SK-N-SH treated with all-trans-retinoic acid at 6 μM for 48 hours (cell line): ENCODE results near the gene TMEM150B.

Experiments
- ATAC-seq: fragments of 200-7000 bp; cut with Tn5 transposase; 3 replicates; pipeline ENCODE4 v1.9.1; 2020; ENCODE audit warnings: mild to moderate bottlenecking, moderate library complexity
- BACH2 ChIP-seq: fragments of 250-450 bp; sonication (Bioruptor Pico); IDR thresholded peaks from 2 replicates; pipeline ENCODE4 v1.9.0; 2021; ENCODE audit warnings: mild to moderate bottlenecking, borderline replicate concordance
- CSDC2 ChIP-seq: fragments of 250-450 bp; sonication (Bioruptor Pico); IDR thresholded peaks from 2 replicates; pipeline ENCODE4 v1.5.0; 2020; ENCODE audit warnings: mild to moderate bottlenecking, moderate library complexity
- ESRRG ChIP-seq: fragments of 250-450 bp; sonication (Bioruptor Pico); IDR thresholded peaks from 2 replicates; pipeline ENCODE4 v1.6.1; 2021; ENCODE audit warnings: mild to moderate bottlenecking
- GLIS3 ChIP-seq: fragments of 250-450 bp; sonication (Bioruptor Pico); IDR thresholded peaks from 2 replicates; pipeline ENCODE4 v1.5.0; 2020; ENCODE audit warnings: mild to moderate bottlenecking, moderate library complexity
- ISL1 ChIP-seq: fragments of 250-450 bp; sonication (Bioruptor Pico); IDR thresholded peaks from 2 replicates; pipeline ENCODE4 v2.1.2; 2022; ENCODE audit warnings: mild to moderate bottlenecking, moderate library complexity
- OSR1 ChIP-seq: fragments of 250-450 bp; sonication (Bioruptor Pico); IDR thresholded peaks from 2 replicates; pipeline ENCODE4 v1.8.0; 2022; ENCODE audit warnings: moderate library complexity, mild to moderate bottlenecking, inconsistent platforms
- PPARA ChIP-seq: fragments of 250-450 bp; sonication (Bioruptor Pico); IDR thresholded peaks from 2 replicates; pipeline ENCODE4 v1.5.0; 2020; ENCODE audit warnings: mild to moderate bottlenecking, borderline replicate concordance
- SNAI2 ChIP-seq: fragments of 250-450 bp; sonication (Bioruptor Pico); IDR thresholded peaks from 2 replicates; pipeline ENCODE4 v1.5.0; 2020; ENCODE audit warnings: mild to moderate bottlenecking, moderate library complexity
- TCF4 ChIP-seq: fragments of 250-450 bp; sonication (Bioruptor Pico); IDR thresholded peaks from 2 replicates; pipeline ENCODE4 v1.8.0; 2021; ENCODE audit warnings: mild to moderate bottlenecking, moderate library complexity, borderline replicate concordance
- TOX ChIP-seq: fragments of 250-450 bp; sonication (Bioruptor Pico); IDR thresholded peaks from 2 replicates; pipeline ENCODE4 v1.8.0; 2021; ENCODE audit warnings: mild to moderate bottlenecking, moderate library complexity, borderline replicate concordance
- ZFP3 ChIP-seq: fragments of 250-450 bp; sonication (Bioruptor Pico); IDR thresholded peaks from 2 replicates; pipeline ENCODE4 v1.5.0; 2020; ENCODE audit warnings: mild to moderate bottlenecking, moderate library complexity
- ZFP30 ChIP-seq: fragments of 450-650 bp; formaldehyde crosslinking; IDR thresholded peaks from 2 replicates; pipeline ENCODE4 v1.5.0; 2022; ENCODE audit warnings: mild to moderate bottlenecking, moderate library complexity
- ZNF565 ChIP-seq: fragments of 450-650 bp; formaldehyde crosslinking; conservative IDR thresholded peaks from 2 replicates; pipeline ENCODE4 v1.5.0; 2020; ENCODE audit warnings: low read depth, mild to moderate bottlenecking, moderate library complexity
- ZNF70 ChIP-seq: fragments of 450-650 bp; formaldehyde crosslinking; IDR thresholded peaks from 2 replicates; pipeline ENCODE4 v1.5.0; 2020; ENCODE audit warnings: mild to moderate bottlenecking, moderate library complexity
- ZNF8 ChIP-seq: fragments of 450-650 bp; formaldehyde crosslinking; IDR thresholded peaks from 2 replicates; pipeline ENCODE4 v1.5.0; 2020; ENCODE audit warnings: mild to moderate bottlenecking, moderate library complexity
- TF ChIP-seq, protein P1 (sequence below): fragments of 250-450 bp; sonication (Bioruptor Pico); IDR thresholded peaks from 2 replicates; pipeline ENCODE4 v1.5.0; 2020; ENCODE audit warnings: mild to moderate bottlenecking, moderate library complexity
- TF ChIP-seq, protein P2 (sequence below): fragments of 250-450 bp; sonication (Bioruptor Pico); IDR thresholded peaks from 2 replicates; pipeline ENCODE4 v1.5.1; 2021; ENCODE audit warnings: mild to moderate bottlenecking, moderate library complexity
- TF ChIP-seq, protein P3 (sequence below): fragments of 250-450 bp; sonication (Bioruptor Pico); IDR thresholded peaks from 2 replicates; pipeline ENCODE4 v1.5.1; 2020; ENCODE audit warnings: low read depth, mild to moderate bottlenecking, moderate library complexity
- TF ChIP-seq, protein P4 (sequence below): fragments of 250-450 bp; sonication (Bioruptor Pico); IDR thresholded peaks from 2 replicates; pipeline ENCODE4 v1.8.0; 2020; ENCODE audit warnings: mild to moderate bottlenecking, moderate library complexity, borderline replicate concordance

The TMEM150B gene

DNA sequence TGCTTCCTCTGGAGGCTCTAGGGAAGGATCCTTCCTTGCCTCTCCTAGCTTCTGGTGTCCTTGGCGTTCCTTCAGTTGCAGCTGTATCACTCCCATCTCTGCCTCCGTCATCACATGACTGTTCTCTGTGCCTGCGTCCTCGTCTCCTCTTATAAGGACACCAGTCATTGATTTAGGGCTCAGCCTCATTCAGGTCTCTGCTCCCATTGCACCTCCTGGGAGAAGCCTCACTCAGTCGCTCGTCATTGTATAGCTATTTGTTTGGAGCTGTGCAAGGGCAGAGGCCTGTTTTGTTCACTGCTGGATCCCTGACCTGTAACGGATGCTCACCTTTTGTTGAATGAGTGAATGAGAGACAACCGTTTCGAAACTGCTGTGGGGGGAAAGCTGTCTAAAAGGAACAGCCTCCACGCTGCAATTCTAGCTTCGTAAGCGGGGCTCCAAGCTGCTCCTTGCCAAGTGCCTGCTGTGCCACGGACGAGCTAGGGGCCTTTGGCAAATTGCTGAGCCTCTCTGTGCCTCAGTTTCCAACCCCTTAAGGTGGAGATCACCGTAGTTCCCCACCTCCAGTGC is 24.2 kb downstream of the TMEM150B start:
- TF ChIP-seq PPARA: no peak
- TF ChIP-seq CSDC2 (CRISPR knock-in tag): no peak
- no peak for TF ChIP-seq ZNF70
- no peak for TF ChIP-seq ZNF565 (CRISPR knock-in tag)
- TF ChIP-seq TOX (CRISPR knock-in tag): no peak
- no peak for TF ChIP-seq ESRRG (CRISPR knock-in tag)
- TF ChIP-seq ZFP3 (CRISPR knock-in tag): no peak
- no peak for TF ChIP-seq ZNF8 (CRISPR knock-in tag)
- TF ChIP-seq GLIS3 (CRISPR knock-in tag): no peak
- TF ChIP-seq, protein P1, sequence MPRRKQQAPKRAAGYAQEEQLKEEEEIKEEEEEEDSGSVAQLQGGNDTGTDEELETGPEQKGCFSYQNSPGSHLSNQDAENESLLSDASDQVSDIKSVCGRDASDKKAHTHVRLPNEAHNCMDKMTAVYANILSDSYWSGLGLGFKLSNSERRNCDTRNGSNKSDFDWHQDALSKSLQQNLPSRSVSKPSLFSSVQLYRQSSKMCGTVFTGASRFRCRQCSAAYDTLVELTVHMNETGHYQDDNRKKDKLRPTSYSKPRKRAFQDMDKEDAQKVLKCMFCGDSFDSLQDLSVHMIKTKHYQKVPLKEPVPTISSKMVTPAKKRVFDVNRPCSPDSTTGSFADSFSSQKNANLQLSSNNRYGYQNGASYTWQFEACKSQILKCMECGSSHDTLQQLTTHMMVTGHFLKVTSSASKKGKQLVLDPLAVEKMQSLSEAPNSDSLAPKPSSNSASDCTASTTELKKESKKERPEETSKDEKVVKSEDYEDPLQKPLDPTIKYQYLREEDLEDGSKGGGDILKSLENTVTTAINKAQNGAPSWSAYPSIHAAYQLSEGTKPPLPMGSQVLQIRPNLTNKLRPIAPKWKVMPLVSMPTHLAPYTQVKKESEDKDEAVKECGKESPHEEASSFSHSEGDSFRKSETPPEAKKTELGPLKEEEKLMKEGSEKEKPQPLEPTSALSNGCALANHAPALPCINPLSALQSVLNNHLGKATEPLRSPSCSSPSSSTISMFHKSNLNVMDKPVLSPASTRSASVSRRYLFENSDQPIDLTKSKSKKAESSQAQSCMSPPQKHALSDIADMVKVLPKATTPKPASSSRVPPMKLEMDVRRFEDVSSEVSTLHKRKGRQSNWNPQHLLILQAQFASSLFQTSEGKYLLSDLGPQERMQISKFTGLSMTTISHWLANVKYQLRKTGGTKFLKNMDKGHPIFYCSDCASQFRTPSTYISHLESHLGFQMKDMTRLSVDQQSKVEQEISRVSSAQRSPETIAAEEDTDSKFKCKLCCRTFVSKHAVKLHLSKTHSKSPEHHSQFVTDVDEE (CRISPR knock-in tag): no peak
- TF ChIP-seq ZFP30: no peak
- TF ChIP-seq, protein P2, sequence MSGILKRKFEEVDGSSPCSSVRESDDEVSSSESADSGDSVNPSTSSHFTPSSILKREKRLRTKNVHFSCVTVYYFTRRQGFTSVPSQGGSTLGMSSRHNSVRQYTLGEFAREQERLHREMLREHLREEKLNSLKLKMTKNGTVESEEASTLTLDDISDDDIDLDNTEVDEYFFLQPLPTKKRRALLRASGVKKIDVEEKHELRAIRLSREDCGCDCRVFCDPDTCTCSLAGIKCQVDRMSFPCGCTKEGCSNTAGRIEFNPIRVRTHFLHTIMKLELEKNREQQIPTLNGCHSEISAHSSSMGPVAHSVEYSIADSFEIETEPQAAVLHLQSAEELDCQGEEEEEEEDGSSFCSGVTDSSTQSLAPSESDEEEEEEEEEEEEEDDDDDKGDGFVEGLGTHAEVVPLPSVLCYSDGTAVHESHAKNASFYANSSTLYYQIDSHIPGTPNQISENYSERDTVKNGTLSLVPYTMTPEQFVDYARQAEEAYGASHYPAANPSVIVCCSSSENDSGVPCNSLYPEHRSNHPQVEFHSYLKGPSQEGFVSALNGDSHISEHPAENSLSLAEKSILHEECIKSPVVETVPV: no peak
- ATAC-seq: no peak

DNA sequence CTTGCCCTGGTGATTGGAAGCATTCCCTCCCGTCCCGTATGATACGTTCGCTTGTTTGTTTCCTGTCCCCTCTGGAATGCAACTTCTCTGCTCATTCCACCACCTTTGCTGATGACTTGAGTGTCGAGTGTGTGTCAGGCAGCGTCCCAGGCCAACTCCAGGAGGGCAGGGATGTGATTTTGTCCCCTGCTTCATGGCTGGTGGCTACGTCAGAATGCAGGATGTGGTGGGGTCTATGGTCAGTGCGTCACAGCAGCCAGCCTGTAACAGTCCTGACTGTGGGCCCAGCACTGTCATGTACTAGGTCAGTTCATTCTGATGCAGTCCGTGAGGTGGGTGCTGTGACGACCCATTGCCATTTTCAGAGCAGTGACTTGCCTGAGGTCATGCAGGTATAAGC is 25.1 kb downstream of the TMEM150B start:
- TF ChIP-seq, protein P3, sequence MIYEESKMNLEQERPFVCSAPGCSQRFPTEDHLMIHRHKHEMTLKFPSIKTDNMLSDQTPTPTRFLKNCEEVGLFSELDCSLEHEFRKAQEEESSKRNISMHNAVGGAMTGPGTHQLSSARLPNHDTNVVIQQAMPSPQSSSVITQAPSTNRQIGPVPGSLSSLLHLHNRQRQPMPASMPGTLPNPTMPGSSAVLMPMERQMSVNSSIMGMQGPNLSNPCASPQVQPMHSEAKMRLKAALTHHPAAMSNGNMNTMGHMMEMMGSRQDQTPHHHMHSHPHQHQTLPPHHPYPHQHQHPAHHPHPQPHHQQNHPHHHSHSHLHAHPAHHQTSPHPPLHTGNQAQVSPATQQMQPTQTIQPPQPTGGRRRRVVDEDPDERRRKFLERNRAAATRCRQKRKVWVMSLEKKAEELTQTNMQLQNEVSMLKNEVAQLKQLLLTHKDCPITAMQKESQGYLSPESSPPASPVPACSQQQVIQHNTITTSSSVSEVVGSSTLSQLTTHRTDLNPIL (CRISPR knock-in tag): no peak
- no peak for TF ChIP-seq TOX (CRISPR knock-in tag)
- no peak for TF ChIP-seq ZNF8 (CRISPR knock-in tag)
- TF ChIP-seq TCF4 (CRISPR knock-in tag): no peak
- TF ChIP-seq PPARA: no peak
- TF ChIP-seq BACH2 (CRISPR knock-in tag): no peak
- no peak for ATAC-seq

DNA sequence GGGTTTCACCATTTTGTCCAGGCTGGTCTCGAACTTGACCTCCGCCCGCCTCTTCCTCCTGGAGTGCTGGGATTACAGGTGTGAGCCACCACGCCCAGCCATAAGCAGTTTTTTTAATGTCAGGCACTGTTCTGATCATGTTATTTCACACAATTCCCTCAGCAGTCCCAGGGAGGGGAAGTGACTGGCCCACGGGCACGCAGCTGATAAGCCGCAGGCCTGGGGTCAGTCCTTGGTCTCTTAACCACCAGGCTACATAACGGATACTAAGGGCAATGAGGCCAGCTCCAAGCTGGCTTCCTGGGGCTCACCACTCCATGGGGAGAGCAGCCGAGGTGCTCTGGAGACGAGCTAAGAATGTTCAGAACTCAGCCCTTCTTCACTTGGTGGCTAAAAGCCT is 27.9 kb downstream of the TMEM150B start:
- ATAC-seq: no peak
- TF ChIP-seq ESRRG (CRISPR knock-in tag): no peak
- TF ChIP-seq, protein P3 (CRISPR knock-in tag): no peak

DNA sequence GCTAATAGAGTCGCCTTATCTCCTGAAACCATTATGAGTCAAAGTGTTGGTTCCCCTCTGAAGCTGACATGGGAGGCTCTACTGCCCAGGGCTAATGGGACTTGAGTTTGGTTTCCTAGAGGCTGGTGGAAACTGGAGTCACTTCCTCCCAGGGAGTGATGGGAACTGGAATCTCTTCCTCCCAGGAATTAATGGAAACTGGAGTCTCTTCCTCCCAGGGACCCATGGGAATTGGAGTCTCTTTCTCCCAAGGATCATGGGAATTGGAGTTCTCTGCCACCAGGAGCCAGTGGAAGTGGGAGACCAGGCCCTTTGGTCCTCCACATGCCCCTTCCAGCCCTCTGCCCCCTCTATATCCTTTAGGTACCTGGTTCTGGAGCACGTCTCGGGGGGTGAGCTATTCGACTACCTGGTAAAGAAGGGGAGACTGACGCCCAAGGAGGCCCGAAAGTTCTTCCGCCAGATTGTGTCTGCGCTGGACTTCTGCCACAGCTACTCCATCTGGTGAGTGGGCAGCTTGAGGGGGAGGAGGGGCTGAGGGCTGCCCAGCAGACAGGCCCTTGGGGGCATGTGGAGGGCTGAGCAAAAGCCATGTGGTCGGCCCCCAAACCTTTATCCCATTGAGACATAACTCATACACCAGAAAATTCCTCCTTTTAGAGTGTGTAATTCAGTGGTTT is 35.9 kb downstream of the TMEM150B start:
- ATAC-seq: peak; percentile 46
- no peak for TF ChIP-seq OSR1

DNA sequence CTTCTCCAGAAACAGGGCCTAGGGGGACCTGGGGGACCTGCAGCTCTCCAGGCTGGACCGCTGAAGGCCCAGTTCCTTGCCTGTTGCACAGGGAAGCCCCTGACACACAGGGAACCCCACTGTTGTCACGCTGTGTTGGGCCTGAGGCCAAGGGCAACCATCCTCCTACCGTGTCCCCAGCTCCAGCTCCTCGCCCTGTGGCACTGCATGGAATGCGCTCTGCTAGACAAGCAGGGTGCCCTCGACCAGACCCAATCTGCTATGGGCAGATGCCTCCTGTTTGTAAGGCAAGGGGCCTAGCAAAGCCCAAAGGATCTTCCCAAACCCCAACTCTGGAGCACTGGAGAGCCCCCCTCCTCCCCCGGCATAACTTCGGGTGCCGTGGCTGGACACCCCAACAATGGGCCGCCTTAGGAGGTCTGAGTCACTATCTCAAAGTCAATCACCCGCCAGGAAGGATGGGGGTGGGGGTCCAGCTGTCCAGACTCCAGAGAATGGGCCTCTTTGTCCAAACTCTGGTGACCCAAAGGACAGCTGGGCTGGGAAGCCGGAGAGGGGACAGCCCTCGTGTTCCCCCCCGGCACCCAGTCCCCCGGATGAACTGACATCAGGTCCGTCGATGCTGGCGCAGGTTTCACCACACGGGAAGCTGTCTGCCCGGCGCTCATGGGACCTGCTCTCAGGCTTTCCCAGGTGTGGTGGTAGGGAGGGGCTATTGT is 37.6 kb downstream of the TMEM150B start:
- ATAC-seq: no peak
- TF ChIP-seq BACH2 (CRISPR knock-in tag): no peak
- no peak for TF ChIP-seq ZFP3 (CRISPR knock-in tag)
- no peak for TF ChIP-seq ZNF8 (CRISPR knock-in tag)
- TF ChIP-seq, protein P4, sequence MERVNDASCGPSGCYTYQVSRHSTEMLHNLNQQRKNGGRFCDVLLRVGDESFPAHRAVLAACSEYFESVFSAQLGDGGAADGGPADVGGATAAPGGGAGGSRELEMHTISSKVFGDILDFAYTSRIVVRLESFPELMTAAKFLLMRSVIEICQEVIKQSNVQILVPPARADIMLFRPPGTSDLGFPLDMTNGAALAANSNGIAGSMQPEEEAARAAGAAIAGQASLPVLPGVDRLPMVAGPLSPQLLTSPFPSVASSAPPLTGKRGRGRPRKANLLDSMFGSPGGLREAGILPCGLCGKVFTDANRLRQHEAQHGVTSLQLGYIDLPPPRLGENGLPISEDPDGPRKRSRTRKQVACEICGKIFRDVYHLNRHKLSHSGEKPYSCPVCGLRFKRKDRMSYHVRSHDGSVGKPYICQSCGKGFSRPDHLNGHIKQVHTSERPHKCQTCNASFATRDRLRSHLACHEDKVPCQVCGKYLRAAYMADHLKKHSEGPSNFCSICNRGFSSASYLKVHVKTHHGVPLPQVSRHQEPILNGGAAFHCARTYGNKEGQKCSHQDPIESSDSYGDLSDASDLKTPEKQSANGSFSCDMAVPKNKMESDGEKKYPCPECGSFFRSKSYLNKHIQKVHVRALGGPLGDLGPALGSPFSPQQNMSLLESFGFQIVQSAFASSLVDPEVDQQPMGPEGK (CRISPR knock-in tag): no peak
- TF ChIP-seq TOX (CRISPR knock-in tag): no peak
- TF ChIP-seq ISL1 (CRISPR knock-in tag): no peak
- no peak for TF ChIP-seq ZFP30
- TF ChIP-seq ZNF565 (CRISPR knock-in tag): no peak
- TF ChIP-seq SNAI2 (CRISPR knock-in tag): no peak
- no peak for TF ChIP-seq ESRRG (CRISPR knock-in tag)
- no peak for TF ChIP-seq CSDC2 (CRISPR knock-in tag)
- no peak for TF ChIP-seq OSR1
- no peak for TF ChIP-seq PPARA
- TF ChIP-seq ZNF70: no peak
- TF ChIP-seq, protein P1 (CRISPR knock-in tag): no peak
